Keratinocyte (primary cell): ENCODE data around the gene KMT5C. TPM values are rescaled to one million over a fixed set of nuclear protein-coding genes. Genes with fewer than 3 reads are reported as not detected.

Source experiments
- DNase-seq: peaks from one replicate; pipeline ENCODE4 v3.0.0-alpha.2; 2011; ENCODE audit warnings: low read depth, missing footprints, low spot score
- FAIRE-seq: peaks from 2 replicates; lab custom pipeline; 2011; peaks lifted over from hg19 to GRCh38; lab: Jason Lieb, UNC
- H2AFZ ChIP-seq: 2 replicates; pipeline ENCODE4 v1.6.0; 2012; ENCODE audit warnings: low read length, control low read depth, inconsistent platforms; ENCODE audit not compliant: control insufficient read depth
- H3K27ac ChIP-seq: 2 replicates; pipeline ENCODE4 v1.5.1; 2011; ENCODE audit warnings: low read length; ENCODE audit not compliant: control insufficient read depth, insufficient read depth
- H3K27me3 ChIP-seq: 3 replicates; pipeline ENCODE4 v1.6.0; 2011; ENCODE audit warnings: low read length; ENCODE audit not compliant: control insufficient read depth, insufficient read depth; ENCODE audit errors: extremely low read depth
- H3K36me3 ChIP-seq, 2 experiments: 2 replicates in 1 of 2; 3 replicates in 1 of 2; pipeline ENCODE4 v1.5.1; 2011; ENCODE audit warnings: low read length in 2 of 2, mild to moderate bottlenecking in 1 of 2; ENCODE audit not compliant: control insufficient read depth in 2 of 2, insufficient read depth in 2 of 2; ENCODE audit errors: extremely low read depth in 1 of 2
- H3K4me1 ChIP-seq: 3 replicates; pipeline ENCODE4 v1.5.1; 2011; ENCODE audit warnings: low read length; ENCODE audit not compliant: control insufficient read depth, insufficient read depth; ENCODE audit errors: extremely low read depth
- H3K4me2 ChIP-seq: 3 replicates; pipeline ENCODE4 v1.6.0; 2011; ENCODE audit warnings: low read depth, low read length; ENCODE audit not compliant: control insufficient read depth, insufficient read depth; ENCODE audit errors: extremely low read depth
- H3K4me3 ChIP-seq, 3 experiments: fragments of 200-600 bp in 1 of 3; sonication (generic) in 1 of 3; 2 replicates in 2 of 3; 3 replicates in 1 of 3; pipeline ENCODE4 v1.5.1; 2011 to 2016; ENCODE audit warnings: low read length in 3 of 3, mild to moderate bottlenecking in 3 of 3, control low read depth in 2 of 3, inconsistent platforms in 1 of 3, low read depth in 1 of 3, mixed read lengths in 1 of 3, mixed run types in 1 of 3, moderate library complexity in 1 of 3; ENCODE audit not compliant: control insufficient read depth in 2 of 3, insufficient read depth in 2 of 3; ENCODE audit errors: extremely low read depth in 1 of 3
- H3K79me2 ChIP-seq: 2 replicates; pipeline ENCODE4 v1.6.0; 2012; ENCODE audit warnings: low read length; ENCODE audit not compliant: control insufficient read depth, insufficient read depth
- H3K9ac ChIP-seq: 3 replicates; pipeline ENCODE4 v1.6.0; 2011; ENCODE audit warnings: low read length; ENCODE audit not compliant: control insufficient read depth, insufficient read depth; ENCODE audit errors: extremely low read depth
- H3K9me1 ChIP-seq: 3 replicates; pipeline ENCODE4 v1.6.0; 2011; ENCODE audit warnings: low read length; ENCODE audit not compliant: control insufficient read depth, insufficient read depth; ENCODE audit errors: extremely low read depth
- H3K9me3 ChIP-seq: 2 replicates; pipeline ENCODE4 v1.5.1; 2012; ENCODE audit warnings: low read depth, low read length; ENCODE audit not compliant: control insufficient read depth
- H4K20me1 ChIP-seq: 3 replicates; pipeline ENCODE4 v1.6.0; 2011; ENCODE audit warnings: low read length; ENCODE audit not compliant: control insufficient read depth, insufficient read depth; ENCODE audit errors: extremely low read depth
- EZH2 ChIP-seq: IDR thresholded peaks from one replicate; pipeline ENCODE4 v1.6.1; 2012; ENCODE audit warnings: inconsistent platforms, mild to moderate bottlenecking, low read length, moderate library complexity
- dilution Hi-C: fragments of 300-500 bp; cut with MboI; formaldehyde crosslinking; loops from one replicate; pipeline ENCODE4 v1.7.0; 2020; ENCODE audit warnings: low sequenced_read_pairs; ENCODE audit not compliant: extremely low pct_ligation_motif_present
- polyA plus RNA-seq, 5 experiments: library from polyadenylated mRNA; depleted of rRNA in 3 of 5; stranded (reverse) in 3 of 5; stranded (forward) in 1 of 5; unstranded in 1 of 5; fragments of >200 nt; gene quantifications; 1 replicate in 1 of 5; 2 replicates in 3 of 5; 3 replicates in 1 of 5; pipeline versions ENCODE4 v1.2.1 to v1.2.3, GENCODE V29; 2011 to 2012; ENCODE audit warnings: missing spikeins in 2 of 5, low read depth in 1 of 5, low replicate concordance in 1 of 5
- TF ChIP-seq, protein P1 (sequence below), 3 experiments: IDR thresholded peaks in 1 of 3; conservative IDR thresholded peaks in 1 of 3; optimal IDR thresholded peaks in 1 of 3; 2 replicates in 2 of 3; 3 replicates in 1 of 3; pipeline versions ENCODE3 to v1.5.1; 2011; ENCODE audit warnings: low read length in 3 of 3, mild to moderate bottlenecking in 3 of 3, moderate library complexity in 2 of 3, control low read depth in 1 of 3, inconsistent platforms in 1 of 3; ENCODE audit not compliant: insufficient read depth in 2 of 3; ENCODE audit errors: extremely low read depth in 1 of 3

Gene KMT5C
- polyA plus RNA-seq, 1 donor (not counting 4 experiments of a cell fraction or from before 2014, with no cell fraction given) = 4.3 TPM

DNA sequence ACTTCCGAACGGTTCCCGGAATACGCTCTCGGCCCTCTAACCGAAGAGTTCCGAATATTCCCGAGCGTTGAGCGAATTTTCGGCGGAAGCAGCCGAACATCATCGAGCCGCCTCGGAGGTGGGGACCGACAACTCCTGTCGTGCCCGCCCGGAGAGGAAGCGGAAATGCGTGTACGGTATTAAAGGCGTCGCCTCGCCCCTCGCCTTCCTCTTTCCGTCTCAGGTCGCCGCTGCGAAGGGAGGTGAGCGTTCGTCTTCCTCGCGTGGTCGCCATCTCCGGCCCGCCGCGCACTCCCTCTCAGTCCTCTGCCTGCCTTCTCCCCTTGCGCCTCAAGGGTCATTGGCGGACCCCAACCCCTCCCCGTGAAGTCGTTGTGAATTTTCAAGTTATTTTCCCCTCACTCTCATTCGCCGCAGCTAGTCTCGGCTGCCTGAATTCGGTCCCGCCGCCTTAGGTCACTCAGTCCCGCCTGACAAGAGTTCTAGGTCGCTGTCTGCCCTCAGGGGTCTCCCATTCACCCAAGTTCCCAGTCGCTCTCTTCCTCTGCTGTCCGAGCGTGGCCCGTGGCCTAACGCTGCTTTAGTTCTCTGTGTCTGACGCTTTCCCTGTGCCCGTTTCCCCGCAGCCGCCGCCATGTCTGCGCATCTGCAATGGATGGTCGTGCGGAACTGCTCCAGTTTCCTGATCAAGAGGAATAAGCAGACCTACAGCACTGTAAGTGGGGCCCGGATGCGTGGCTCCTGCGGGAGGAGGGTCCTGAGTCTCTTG, 46.2 kb downstream of the KMT5C start, which contains the start of gene RPL28:
TSS of gene RPL28 (plus strand) at position 209 of the 769 bp plus-strand sequence. CDS start at position 635, 426 bp downstream.
- H3K9me3 ChIP-seq = no peaks in the 10 kb centered on the region
- H4K20me1 ChIP-seq = peaks cover 38% of the 10 kb centered on the region
- no peaks in the 10 kb centered on the region for H3K27me3 ChIP-seq
- no peak for TF ChIP-seq EZH2
- TF ChIP-seq, protein P1, sequence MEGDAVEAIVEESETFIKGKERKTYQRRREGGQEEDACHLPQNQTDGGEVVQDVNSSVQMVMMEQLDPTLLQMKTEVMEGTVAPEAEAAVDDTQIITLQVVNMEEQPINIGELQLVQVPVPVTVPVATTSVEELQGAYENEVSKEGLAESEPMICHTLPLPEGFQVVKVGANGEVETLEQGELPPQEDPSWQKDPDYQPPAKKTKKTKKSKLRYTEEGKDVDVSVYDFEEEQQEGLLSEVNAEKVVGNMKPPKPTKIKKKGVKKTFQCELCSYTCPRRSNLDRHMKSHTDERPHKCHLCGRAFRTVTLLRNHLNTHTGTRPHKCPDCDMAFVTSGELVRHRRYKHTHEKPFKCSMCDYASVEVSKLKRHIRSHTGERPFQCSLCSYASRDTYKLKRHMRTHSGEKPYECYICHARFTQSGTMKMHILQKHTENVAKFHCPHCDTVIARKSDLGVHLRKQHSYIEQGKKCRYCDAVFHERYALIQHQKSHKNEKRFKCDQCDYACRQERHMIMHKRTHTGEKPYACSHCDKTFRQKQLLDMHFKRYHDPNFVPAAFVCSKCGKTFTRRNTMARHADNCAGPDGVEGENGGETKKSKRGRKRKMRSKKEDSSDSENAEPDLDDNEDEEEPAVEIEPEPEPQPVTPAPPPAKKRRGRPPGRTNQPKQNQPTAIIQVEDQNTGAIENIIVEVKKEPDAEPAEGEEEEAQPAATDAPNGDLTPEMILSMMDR (optimal IDR thresholded peaks at IDR 0.05 in 1 of 3, IDR thresholded peaks at IDR 0.05 in 1 of 3, conservative IDR thresholded peaks at IDR 0.05 in 1 of 3; ENCODE audit: extremely low read depth in 1 of 3, insufficient read depth in 2 of 3, low read length in 3 of 3) = peak in 1 of 3 experiments; percentile 14
- H3K4me3 ChIP-seq = peak within 1 kb of the TSS; percentile 76 to 97 (median 94)
- DNase-seq (peak; percentile 77), FAIRE-seq (peak; percentile 72)
- dilution Hi-C loops = no loop called here
- peak within 1 kb of the TSS; percentile 95 for H3K27ac ChIP-seq
- H3K9ac ChIP-seq = peak within 1 kb of the TSS; percentile 92
- peaks cover 34 to 35% of the 10 kb centered on the region in 2 experiments for H3K36me3 ChIP-seq
- H3K79me2 ChIP-seq = peaks cover 48% of the 10 kb centered on the region
- H3K9me1 ChIP-seq = peaks cover 12% of the 10 kb centered on the region
- H3K4me2 ChIP-seq = peak within 1 kb of the TSS; percentile 93
- peaks cover 25% of the 10 kb centered on the region for H3K4me1 ChIP-seq
- peak within 1 kb of the TSS; percentile 98 for H2AFZ ChIP-seq

DNA sequence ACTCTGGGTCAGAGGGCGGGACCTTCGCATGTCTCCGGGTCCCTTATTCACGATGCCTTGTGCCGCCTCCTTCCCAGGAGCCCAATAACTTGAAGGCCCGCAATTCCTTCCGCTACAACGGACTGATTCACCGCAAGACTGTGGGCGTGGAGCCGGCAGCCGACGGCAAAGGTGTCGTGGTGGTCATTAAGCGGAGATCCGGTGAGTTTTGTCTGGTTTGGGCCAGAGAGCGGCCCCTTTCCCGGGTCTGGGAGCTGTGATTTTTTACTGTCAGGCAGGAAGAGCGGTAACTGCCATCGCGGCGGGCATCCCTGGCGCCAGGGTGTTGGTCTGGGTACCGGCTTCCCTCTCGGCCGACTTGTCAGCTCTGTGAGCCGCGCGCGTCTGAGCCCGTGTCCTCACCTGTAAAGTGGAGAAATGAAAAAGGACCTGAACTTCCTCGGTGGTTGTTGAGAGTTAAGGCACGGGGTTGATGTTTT, 46.9 kb downstream of the KMT5C start:
- Histone ChIP-seq H3K36me3 (peaks cover 35% of the 10 kb centered on the region in 2 experiments), H3K9me3 (no peaks in the 10 kb centered on the region), H3K9me1 (peaks cover 12% of the 10 kb centered on the region), H3K27ac (peak overlapping the region; percentile 95), H3K4me2 (peak overlapping the region; percentile 93), H2AFZ (no peak overlapping the region), H3K4me3 (peak overlapping the region; percentile 76 to 97 (median 94)), H3K4me1 (peaks cover 25% of the 10 kb centered on the region), H3K79me2 (peaks cover 48% of the 10 kb centered on the region), H4K20me1 (peaks cover 44% of the 10 kb centered on the region), H3K9ac (peak overlapping the region; percentile 92), H3K27me3 (no peaks in the 10 kb centered on the region)
- DNase-seq = no peak
- TF ChIP-seq, protein P1 (optimal IDR thresholded peaks at IDR 0.05 in 1 of 3, IDR thresholded peaks at IDR 0.05 in 1 of 3, conservative IDR thresholded peaks at IDR 0.05 in 1 of 3; ENCODE audit: extremely low read depth in 1 of 3, insufficient read depth in 2 of 3, low read length in 3 of 3) = no peak
- TF ChIP-seq EZH2 = no peak
- dilution Hi-C loops = no loop called here
- no peak for FAIRE-seq
